ENCODE measurements around the gene NHLRC2.

NHLRC2 gene

GRCh38 chr10:113945075-113945686, 90.7 kb downstream of the NHLRC2 start:
- DNase-seq (ENCODE audit: low read depth) = no peak
- no peaks in the 10 kb centered on the region for H3K36me3 ChIP-seq (ENCODE audit: control insufficient read depth, insufficient read depth, low read length, severe bottlenecking)
- H3K4me3 ChIP-seq (ENCODE audit: low read length) = no peak overlapping the region
- H3K4me1 ChIP-seq (ENCODE audit: control insufficient read depth, insufficient read depth, low read length) = no peaks in the 10 kb centered on the region
- H3K27me3 ChIP-seq (replicated peaks; ENCODE audit: control insufficient read depth, insufficient read depth, low read length) = peaks cover 16% of the 10 kb centered on the region
- no peaks in the 10 kb centered on the region for H3K9me3 ChIP-seq (ENCODE audit: control insufficient read depth, low read length)
- H3K9ac ChIP-seq (ENCODE audit: low read length) = no peak overlapping the region

GRCh38 chr10:113945687-113946085, 91.2 kb downstream of the NHLRC2 start:
- Histone ChIP-seq H3K9ac (ENCODE audit: low read length) (no peak overlapping the region), H3K27me3 (replicated peaks; ENCODE audit: control insufficient read depth, insufficient read depth, low read length) (peaks cover 11% of the 10 kb centered on the region)

GRCh38 chr10:113947184-113948041, 93.0 kb downstream of the NHLRC2 start:
- no peak for DNase-seq (ENCODE audit: low read depth)
- Histone ChIP-seq H3K4me1 (ENCODE audit: control insufficient read depth, insufficient read depth, low read length) (no peaks in the 10 kb centered on the region), H3K27me3 (replicated peaks; ENCODE audit: control insufficient read depth, insufficient read depth, low read length) (peaks cover 9% of the 10 kb centered on the region), H3K9me3 (ENCODE audit: control insufficient read depth, low read length) (no peaks in the 10 kb centered on the region), H3K36me3 (ENCODE audit: control insufficient read depth, insufficient read depth, low read length, severe bottlenecking) (no peaks in the 10 kb centered on the region), H3K4me3 (ENCODE audit: low read length) (no peak overlapping the region), H3K9ac (ENCODE audit: low read length) (no peak overlapping the region)

More at GRCh38 chr10:113945687-113946085, 91.2 kb downstream of the NHLRC2 start:
- H3K4me1 ChIP-seq (ENCODE audit: control insufficient read depth, insufficient read depth, low read length) = no peaks in the 10 kb centered on the region
- H3K36me3 ChIP-seq (ENCODE audit: control insufficient read depth, insufficient read depth, low read length, severe bottlenecking) = no peaks in the 10 kb centered on the region
- DNase-seq (ENCODE audit: low read depth) = no peak
- no peaks in the 10 kb centered on the region for H3K9me3 ChIP-seq (ENCODE audit: control insufficient read depth, low read length)
- no peak overlapping the region for H3K4me3 ChIP-seq (ENCODE audit: low read length)

- no peak overlapping the region for H3K4me3 ChIP-seq (ENCODE audit: low read length)
- no peaks in the 10 kb centered on the region for H3K4me1 ChIP-seq (ENCODE audit: control insufficient read depth, insufficient read depth, low read length)
- H3K9me3 ChIP-seq (ENCODE audit: control insufficient read depth, low read length) = no peaks in the 10 kb centered on the region
- H3K27me3 ChIP-seq (replicated peaks; ENCODE audit: control insufficient read depth, insufficient read depth, low read length) = peaks cover 9% of the 10 kb centered on the region
- H3K36me3 ChIP-seq (ENCODE audit: control insufficient read depth, insufficient read depth, low read length, severe bottlenecking) = no peaks in the 10 kb centered on the region
- no peak overlapping the region for H3K9ac ChIP-seq (ENCODE audit: low read length)
- DNase-seq (ENCODE audit: low read depth) = no peak
These were observed 93.6 kb downstream of the NHLRC2 start for GRCh38 chr10:113948048-113948447.

GRCh38 chr10:113950268-113950667, 95.8 kb downstream of the NHLRC2 start:
- H3K9ac ChIP-seq (ENCODE audit: low read length) = no peak overlapping the region
- H3K9me3 ChIP-seq (ENCODE audit: control insufficient read depth, low read length) = peaks cover 4% of the 10 kb centered on the region
- no peak overlapping the region for H3K4me3 ChIP-seq (ENCODE audit: low read length)
- no peak for DNase-seq (ENCODE audit: low read depth)
- no peaks in the 10 kb centered on the region for H3K4me1 ChIP-seq (ENCODE audit: control insufficient read depth, insufficient read depth, low read length)
- no peaks in the 10 kb centered on the region for H3K36me3 ChIP-seq (ENCODE audit: control insufficient read depth, insufficient read depth, low read length, severe bottlenecking)
- H3K27me3 ChIP-seq (replicated peaks; ENCODE audit: control insufficient read depth, insufficient read depth, low read length) = peaks cover 9% of the 10 kb centered on the region

GRCh38 chr10:113953505-113954272, 99.2 kb downstream of the NHLRC2 start:
- H3K36me3 ChIP-seq (ENCODE audit: control insufficient read depth, insufficient read depth, low read length, severe bottlenecking) = no peaks in the 10 kb centered on the region
- no peak overlapping the region for H3K4me3 ChIP-seq (ENCODE audit: low read length)

GRCh38 chr10:113954409-113954808, 99.9 kb downstream of the NHLRC2 start:
- H3K27me3 ChIP-seq (replicated peaks; ENCODE audit: control insufficient read depth, insufficient read depth, low read length) = peaks cover 3% of the 10 kb centered on the region
- peaks cover 4% of the 10 kb centered on the region for H3K9me3 ChIP-seq (ENCODE audit: control insufficient read depth, low read length)
- no peaks in the 10 kb centered on the region for H3K36me3 ChIP-seq (ENCODE audit: control insufficient read depth, insufficient read depth, low read length, severe bottlenecking)
- no peak overlapping the region for H3K9ac ChIP-seq (ENCODE audit: low read length)
- peaks cover 9% of the 10 kb centered on the region for H3K4me1 ChIP-seq (ENCODE audit: control insufficient read depth, insufficient read depth, low read length)
- no peak for DNase-seq (ENCODE audit: low read depth)
- H3K4me3 ChIP-seq (ENCODE audit: low read length) = no peak overlapping the region

More at GRCh38 chr10:113953505-113954272, 99.2 kb downstream of the NHLRC2 start:
- H3K27me3 ChIP-seq (replicated peaks; ENCODE audit: control insufficient read depth, insufficient read depth, low read length) = peaks cover 3% of the 10 kb centered on the region
- H3K9me3 ChIP-seq (ENCODE audit: control insufficient read depth, low read length) = peaks cover 4% of the 10 kb centered on the region
- no peak for DNase-seq (ENCODE audit: low read depth)
- peaks cover 5% of the 10 kb centered on the region for H3K4me1 ChIP-seq (ENCODE audit: control insufficient read depth, insufficient read depth, low read length)
- no peak overlapping the region for H3K9ac ChIP-seq (ENCODE audit: low read length)

- peak; percentile 92 for DNase-seq (ENCODE audit: low read depth)
- Histone ChIP-seq H3K4me1 (ENCODE audit: control insufficient read depth, insufficient read depth, low read length) (peaks cover 9% of the 10 kb centered on the region), H3K9me3 (ENCODE audit: control insufficient read depth, low read length) (peaks cover 4% of the 10 kb centered on the region), H3K4me3 (ENCODE audit: low read length) (no peak overlapping the region), H3K9ac (ENCODE audit: low read length) (no peak overlapping the region), H3K36me3 (ENCODE audit: control insufficient read depth, insufficient read depth, low read length, severe bottlenecking) (no peaks in the 10 kb centered on the region), H3K27me3 (replicated peaks; ENCODE audit: control insufficient read depth, insufficient read depth, low read length) (no peaks in the 10 kb centered on the region)
These were observed 102.6 kb downstream of the NHLRC2 start for GRCh38 chr10:113957013-113957412.

GRCh38 chr10:113958631-113959382, 104.3 kb downstream of the NHLRC2 start:
- H3K4me3 ChIP-seq (ENCODE audit: low read length) = no peak overlapping the region
- H3K9me3 ChIP-seq (ENCODE audit: control insufficient read depth, low read length) = no peaks in the 10 kb centered on the region
- H3K4me1 ChIP-seq (ENCODE audit: control insufficient read depth, insufficient read depth, low read length) = peaks cover 9% of the 10 kb centered on the region
- H3K36me3 ChIP-seq (ENCODE audit: control insufficient read depth, insufficient read depth, low read length, severe bottlenecking) = no peaks in the 10 kb centered on the region
- no peak overlapping the region for H3K9ac ChIP-seq (ENCODE audit: low read length)
- peak; percentile 94 for DNase-seq (ENCODE audit: low read depth)
- H3K27me3 ChIP-seq (replicated peaks; ENCODE audit: control insufficient read depth, insufficient read depth, low read length) = no peaks in the 10 kb centered on the region

- Histone ChIP-seq H3K4me3 (ENCODE audit: low read length) (no peak overlapping the region), H3K9ac (ENCODE audit: low read length) (no peak overlapping the region), H3K4me1 (ENCODE audit: control insufficient read depth, insufficient read depth, low read length) (peaks cover 9% of the 10 kb centered on the region), H3K27me3 (replicated peaks; ENCODE audit: control insufficient read depth, insufficient read depth, low read length) (no peaks in the 10 kb centered on the region), H3K36me3 (ENCODE audit: control insufficient read depth, insufficient read depth, low read length, severe bottlenecking) (no peaks in the 10 kb centered on the region), H3K9me3 (ENCODE audit: control insufficient read depth, low read length) (no peaks in the 10 kb centered on the region)
- DNase-seq (ENCODE audit: low read depth) = no peak
These were observed 104.9 kb downstream of the NHLRC2 start for GRCh38 chr10:113959383-113959760.

Measured in adipocyte (in vitro differentiated cells).